ES-I3 (cell line): Measurements from ENCODE around the gene LRP1B.

Experiments used
- H3K36me3 ChIP-seq: 2 replicates; pipeline ENCODE4 v1.6.1; 2013; ENCODE audit warnings: mild to moderate bottlenecking, low read length, control low read depth, moderate library complexity; ENCODE audit not compliant: insufficient read depth
- H3K4me1 ChIP-seq: 2 replicates; pipeline ENCODE4 v1.6.1; 2013; ENCODE audit warnings: mild to moderate bottlenecking, control low read depth, low read length; ENCODE audit not compliant: insufficient read depth
- H3K9ac ChIP-seq: 2 replicates; pipeline ENCODE4 v1.6.1; 2013; ENCODE audit warnings: low read depth, mild to moderate bottlenecking, low read length, moderate library complexity
- H3K9me3 ChIP-seq: 2 replicates; pipeline ENCODE4 v1.6.1; 2013; ENCODE audit warnings: mild to moderate bottlenecking, low read length, moderate library complexity; ENCODE audit not compliant: control insufficient read depth, insufficient read depth

The LRP1B gene

GRCh38 chr2:140256080-140256479, 1874.7 kb downstream of the LRP1B start:
- H3K9me3 ChIP-seq, result no peaks in the 10 kb centered on the region
- H3K4me1 ChIP-seq, result no peaks in the 10 kb centered on the region
- H3K9ac ChIP-seq, result no peak overlapping the region
- no peaks in the 10 kb centered on the region for H3K36me3 ChIP-seq

- Histone ChIP-seq H3K36me3 (no peaks in the 10 kb centered on the region), H3K9ac (no peak overlapping the region), H3K4me1 (no peaks in the 10 kb centered on the region), H3K9me3 (no peaks in the 10 kb centered on the region)
These were observed 1881.0 kb downstream of the LRP1B start for GRCh38 chr2:140249821-140250220.

GRCh38 chr2:140248623-140249022, 1882.2 kb downstream of the LRP1B start:
- Histone ChIP-seq H3K36me3 (no peaks in the 10 kb centered on the region), H3K9me3 (no peaks in the 10 kb centered on the region), H3K4me1 (no peaks in the 10 kb centered on the region), H3K9ac (no peak overlapping the region)

- Histone ChIP-seq H3K4me1 (no peaks in the 10 kb centered on the region), H3K36me3 (no peaks in the 10 kb centered on the region), H3K9ac (no peak overlapping the region), H3K9me3 (no peaks in the 10 kb centered on the region)
These were observed 1883.2 kb downstream of the LRP1B start for GRCh38 chr2:140247451-140248195.

- H3K9me3 ChIP-seq, result no peaks in the 10 kb centered on the region
These were observed 1883.9 kb downstream of the LRP1B start for GRCh38 chr2:140246957-140247356.

GRCh38 chr2:140246058-140246457, 1884.8 kb downstream of the LRP1B start:
- Histone ChIP-seq H3K4me1 (no peaks in the 10 kb centered on the region), H3K9me3 (no peaks in the 10 kb centered on the region), H3K36me3 (no peaks in the 10 kb centered on the region), H3K9ac (no peak overlapping the region)

More at GRCh38 chr2:140246957-140247356, 1883.9 kb downstream of the LRP1B start:
- Histone ChIP-seq H3K9ac (no peak overlapping the region), H3K36me3 (no peaks in the 10 kb centered on the region), H3K4me1 (no peaks in the 10 kb centered on the region)

- H3K9ac ChIP-seq, result no peak overlapping the region
- no peaks in the 10 kb centered on the region for H3K36me3 ChIP-seq
- H3K4me1 ChIP-seq, result no peaks in the 10 kb centered on the region
- no peaks in the 10 kb centered on the region for H3K9me3 ChIP-seq
These were observed 1887.9 kb downstream of the LRP1B start for GRCh38 chr2:140242889-140243288.

GRCh38 chr2:140234116-140234515, 1896.7 kb downstream of the LRP1B start:
- no peaks in the 10 kb centered on the region for H3K4me1 ChIP-seq
- no peaks in the 10 kb centered on the region for H3K9me3 ChIP-seq
- H3K36me3 ChIP-seq, result no peaks in the 10 kb centered on the region
- no peak overlapping the region for H3K9ac ChIP-seq

- Histone ChIP-seq H3K4me1 (no peaks in the 10 kb centered on the region), H3K9ac (no peak overlapping the region), H3K36me3 (no peaks in the 10 kb centered on the region), H3K9me3 (no peaks in the 10 kb centered on the region)
These were observed 1919.9 kb downstream of the LRP1B start for GRCh38 chr2:140210963-140211362.

GRCh38 chr2:140205093-140205492, 1925.7 kb downstream of the LRP1B start:
- no peaks in the 10 kb centered on the region for H3K9me3 ChIP-seq
- no peaks in the 10 kb centered on the region for H3K36me3 ChIP-seq
- H3K9ac ChIP-seq, result no peak overlapping the region

GRCh38 chr2:140203347-140203746, 1927.5 kb downstream of the LRP1B start:
- H3K9ac ChIP-seq, result no peak overlapping the region

More at GRCh38 chr2:140205093-140205492, 1925.7 kb downstream of the LRP1B start:
- H3K4me1 ChIP-seq, result no peaks in the 10 kb centered on the region

GRCh38 chr2:140201572-140201971, 1929.2 kb downstream of the LRP1B start:
- H3K9me3 ChIP-seq, result no peaks in the 10 kb centered on the region
- H3K9ac ChIP-seq, result no peak overlapping the region
- H3K4me1 ChIP-seq, result no peaks in the 10 kb centered on the region
- no peaks in the 10 kb centered on the region for H3K36me3 ChIP-seq

More at GRCh38 chr2:140203347-140203746, 1927.5 kb downstream of the LRP1B start:
- no peaks in the 10 kb centered on the region for H3K36me3 ChIP-seq
- H3K9me3 ChIP-seq, result no peaks in the 10 kb centered on the region
- no peaks in the 10 kb centered on the region for H3K4me1 ChIP-seq

GRCh38 chr2:140200764-140201163, 1930.1 kb downstream of the LRP1B start:
- H3K36me3 ChIP-seq, result no peaks in the 10 kb centered on the region
- no peaks in the 10 kb centered on the region for H3K9me3 ChIP-seq

GRCh38 chr2:140200307-140200706, 1930.5 kb downstream of the LRP1B start:
- Histone ChIP-seq H3K9me3 (no peaks in the 10 kb centered on the region), H3K9ac (no peak overlapping the region), H3K36me3 (no peaks in the 10 kb centered on the region), H3K4me1 (no peaks in the 10 kb centered on the region)

More at GRCh38 chr2:140200764-140201163, 1930.1 kb downstream of the LRP1B start:
- Histone ChIP-seq H3K9ac (no peak overlapping the region), H3K4me1 (no peaks in the 10 kb centered on the region)

GRCh38 chr2:140199312-140199711, 1931.5 kb downstream of the LRP1B start:
- H3K9me3 ChIP-seq, result no peaks in the 10 kb centered on the region
- H3K4me1 ChIP-seq, result no peaks in the 10 kb centered on the region
- H3K9ac ChIP-seq, result no peak overlapping the region
- H3K36me3 ChIP-seq, result no peaks in the 10 kb centered on the region
